IPS-11a (cell line): ENCODE results near the gene TACC3.

ENCODE experiments used
- H3K4me3 ChIP-seq: one replicate; pipeline ENCODE4 v1.5.1; 2013; ENCODE audit warnings: low read depth, low read length, control low read depth

Gene TACC3

DNA sequence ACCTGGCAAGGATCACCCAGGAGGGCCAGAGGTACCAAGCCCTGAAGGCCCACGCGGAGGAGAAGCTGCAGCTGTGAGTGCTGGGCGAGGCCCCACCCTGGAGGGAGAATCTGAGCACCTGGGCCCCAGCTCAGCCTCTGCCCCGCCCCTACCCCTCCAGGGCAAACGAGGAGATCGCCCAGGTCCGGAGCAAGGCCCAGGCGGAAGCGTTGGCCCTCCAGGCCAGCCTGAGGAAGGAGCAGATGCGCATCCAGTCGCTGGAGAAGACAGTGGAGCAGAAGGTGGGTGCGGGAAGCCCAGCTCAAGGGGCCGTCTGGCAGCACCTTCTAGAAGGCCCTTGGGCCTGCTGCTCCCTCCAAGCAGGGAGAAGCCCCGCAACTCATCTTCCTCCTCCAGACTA lies 23.2 kb downstream of the TACC3 start:
- H3K4me3 ChIP-seq = no peak overlapping the region

- no peak overlapping the region for H3K4me3 ChIP-seq
Observed at GRCh38 chr4:1745165-1745564, 23.8 kb downstream of the TACC3 start.

- no peak overlapping the region for H3K4me3 ChIP-seq
Observed at GRCh38 chr4:1745697-1746096, 24.4 kb downstream of the TACC3 start.

DNA sequence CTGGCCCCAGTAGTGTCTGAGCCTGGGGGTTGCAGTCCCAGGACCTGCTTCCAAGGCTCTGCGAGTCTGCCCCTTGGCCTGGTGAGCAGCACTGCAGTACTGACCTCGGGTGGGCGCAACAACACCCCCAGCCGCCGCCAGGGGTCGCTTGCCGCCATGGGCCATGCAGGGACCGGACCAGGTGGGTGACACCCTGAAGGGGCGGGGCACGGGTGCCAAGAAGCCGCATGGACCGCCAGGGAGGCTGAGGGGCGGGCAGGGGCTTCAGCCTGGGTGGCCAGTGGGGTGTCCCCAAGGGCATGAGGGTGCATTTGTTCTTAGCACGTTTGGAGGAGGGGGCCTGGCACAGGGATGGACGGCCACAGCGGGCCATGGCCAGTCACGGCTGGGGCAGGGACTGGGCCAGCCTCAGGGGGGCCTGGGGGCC lies 25.0 kb downstream of the TACC3 start:
- H3K4me3 ChIP-seq = no peak overlapping the region

DNA sequence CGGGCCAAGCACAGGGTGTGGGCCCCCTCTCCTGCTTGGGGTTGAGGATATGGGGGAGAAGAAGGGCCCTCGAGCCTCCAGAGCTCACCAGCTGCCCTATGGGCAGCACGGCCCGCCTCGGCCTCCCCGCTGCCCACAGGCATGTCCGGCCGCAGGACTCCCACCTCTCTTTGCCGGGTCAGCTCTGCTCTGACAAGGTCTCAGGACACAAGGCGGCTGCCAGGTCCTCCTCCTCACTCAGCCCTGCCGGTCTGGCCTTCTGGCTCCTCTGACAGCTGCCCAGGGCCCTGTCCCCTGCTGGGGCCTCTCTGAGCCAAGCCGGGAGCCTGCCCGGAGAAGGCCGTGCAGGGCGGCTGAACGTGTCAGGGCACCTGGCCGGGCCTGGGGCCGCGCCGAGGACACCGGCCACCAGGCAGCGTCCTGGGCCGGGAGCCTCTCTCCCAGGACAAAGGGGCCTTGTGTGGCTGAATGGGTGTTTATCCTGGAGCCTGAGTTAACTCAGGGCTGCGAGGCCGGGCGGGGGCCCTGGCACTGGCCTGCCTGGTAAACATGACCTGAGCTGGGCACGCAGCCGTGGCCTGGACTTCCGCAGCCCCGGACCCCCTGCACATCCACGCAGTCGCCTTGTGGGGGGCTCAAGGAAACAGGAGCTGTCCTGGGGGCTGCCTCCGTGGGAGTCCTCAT lies 25.7 kb downstream of the TACC3 start:
- no peak overlapping the region for H3K4me3 ChIP-seq

DNA sequence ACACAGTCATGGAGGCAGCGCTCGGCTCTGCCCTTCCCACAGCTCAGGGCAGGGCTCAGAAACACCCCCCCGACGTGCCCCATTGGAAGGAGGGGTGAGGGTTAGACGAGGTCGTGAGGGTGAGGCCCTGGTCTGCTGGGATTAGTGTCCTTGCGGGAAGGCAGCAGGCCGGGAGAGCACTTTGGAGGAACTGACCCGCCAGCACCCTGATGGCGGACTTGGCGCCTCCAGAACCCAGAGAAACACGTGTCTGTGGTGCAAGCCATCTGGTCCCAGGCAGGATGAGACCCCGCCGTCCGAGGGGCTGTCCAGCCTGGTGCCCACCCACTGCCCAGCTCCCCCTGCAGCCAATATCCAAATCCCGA lies 26.3 kb downstream of the TACC3 start:
- H3K4me3 ChIP-seq = no peak overlapping the region

DNA sequence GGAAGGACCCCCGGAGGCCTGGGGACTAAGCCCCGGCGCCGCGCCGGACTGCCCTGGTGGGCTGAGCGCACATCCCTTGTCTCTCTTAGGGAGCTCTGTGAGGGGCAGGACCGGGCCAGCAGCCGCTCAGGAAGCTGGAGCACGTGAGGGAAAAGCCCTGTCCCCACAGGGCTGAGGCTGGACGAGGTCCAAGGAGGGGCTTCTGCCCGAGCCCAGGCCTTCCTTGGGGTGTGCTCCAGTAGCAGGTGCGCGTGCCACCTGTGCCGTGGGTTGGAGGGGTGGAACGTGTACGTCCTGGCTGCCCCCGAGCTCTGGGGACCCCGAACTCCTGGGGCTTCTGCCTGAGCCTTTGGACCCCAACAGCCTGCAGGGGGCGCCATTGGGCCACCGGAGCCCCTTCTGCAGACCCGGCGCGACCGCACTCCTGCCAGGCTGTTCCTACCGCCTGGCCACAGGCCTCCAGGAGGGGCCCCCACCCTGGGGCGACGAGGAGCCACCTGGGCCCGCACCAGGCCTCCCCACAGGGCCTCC lies 27.2 kb downstream of the TACC3 start:
- H3K4me3 ChIP-seq = no peak overlapping the region

GRCh38 chr4:1749370-1749769 lies 28.0 kb downstream of the TACC3 start:
- H3K4me3 ChIP-seq = no peak overlapping the region

DNA sequence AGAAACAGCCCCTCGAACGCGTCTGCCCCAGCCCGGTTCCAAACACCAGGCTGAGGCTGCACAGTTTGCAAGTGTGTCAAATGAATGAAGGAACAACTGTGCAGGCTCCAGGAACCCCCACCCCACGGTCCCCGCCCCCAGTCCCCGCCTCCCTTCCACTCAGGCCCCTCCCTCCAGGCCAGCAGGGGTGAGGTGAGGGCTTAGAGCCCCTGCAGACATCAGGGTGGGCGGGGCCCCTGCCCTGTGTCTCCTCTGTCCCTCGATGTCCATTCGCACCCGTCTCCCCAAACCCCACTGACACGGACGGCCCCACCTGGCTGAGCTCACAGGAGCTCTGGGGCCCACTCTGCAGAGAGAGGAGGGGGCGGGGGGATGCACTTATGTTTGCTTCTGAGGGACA lies 28.5 kb downstream of the TACC3 start:
- H3K4me3 ChIP-seq = no peak overlapping the region

DNA sequence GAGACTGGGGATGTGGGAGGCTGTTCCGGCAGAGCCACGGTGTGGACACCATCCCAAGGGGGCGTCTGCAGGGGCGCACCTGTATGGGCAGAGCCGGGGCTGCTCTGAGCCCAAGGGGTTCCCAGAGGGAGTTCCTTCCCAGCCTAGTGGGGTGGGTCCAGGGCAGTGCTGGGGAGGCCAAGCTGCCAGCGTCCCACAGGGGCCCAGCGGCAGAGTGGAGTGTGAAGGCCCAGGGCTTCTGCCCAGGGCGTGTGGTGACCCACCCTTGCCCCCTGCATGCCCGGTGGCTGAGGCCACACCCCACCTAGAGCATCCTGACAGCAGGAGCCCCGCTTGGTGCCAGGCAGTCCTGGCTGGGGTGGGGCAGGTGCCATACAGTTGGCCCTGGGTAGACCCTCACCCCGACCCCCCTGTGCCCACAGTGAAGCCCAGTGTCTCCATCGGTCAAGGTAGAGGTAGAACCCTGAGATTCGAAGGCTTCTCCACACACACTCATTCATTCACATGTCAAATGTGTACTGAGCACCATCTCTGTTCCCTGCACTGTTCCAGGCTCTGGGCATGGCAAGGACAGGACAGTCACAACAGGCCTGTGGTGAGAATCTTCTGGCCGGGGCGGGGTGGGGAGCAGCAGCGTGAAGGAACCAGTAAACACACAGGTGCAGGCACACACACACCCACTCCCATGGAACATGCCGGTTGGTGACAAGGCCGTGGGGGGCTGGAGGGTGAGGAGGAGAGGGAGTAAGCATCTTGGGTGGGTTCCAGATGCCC lies 29.2 kb downstream of the TACC3 start:
- H3K4me3 ChIP-seq = no peak overlapping the region

DNA sequence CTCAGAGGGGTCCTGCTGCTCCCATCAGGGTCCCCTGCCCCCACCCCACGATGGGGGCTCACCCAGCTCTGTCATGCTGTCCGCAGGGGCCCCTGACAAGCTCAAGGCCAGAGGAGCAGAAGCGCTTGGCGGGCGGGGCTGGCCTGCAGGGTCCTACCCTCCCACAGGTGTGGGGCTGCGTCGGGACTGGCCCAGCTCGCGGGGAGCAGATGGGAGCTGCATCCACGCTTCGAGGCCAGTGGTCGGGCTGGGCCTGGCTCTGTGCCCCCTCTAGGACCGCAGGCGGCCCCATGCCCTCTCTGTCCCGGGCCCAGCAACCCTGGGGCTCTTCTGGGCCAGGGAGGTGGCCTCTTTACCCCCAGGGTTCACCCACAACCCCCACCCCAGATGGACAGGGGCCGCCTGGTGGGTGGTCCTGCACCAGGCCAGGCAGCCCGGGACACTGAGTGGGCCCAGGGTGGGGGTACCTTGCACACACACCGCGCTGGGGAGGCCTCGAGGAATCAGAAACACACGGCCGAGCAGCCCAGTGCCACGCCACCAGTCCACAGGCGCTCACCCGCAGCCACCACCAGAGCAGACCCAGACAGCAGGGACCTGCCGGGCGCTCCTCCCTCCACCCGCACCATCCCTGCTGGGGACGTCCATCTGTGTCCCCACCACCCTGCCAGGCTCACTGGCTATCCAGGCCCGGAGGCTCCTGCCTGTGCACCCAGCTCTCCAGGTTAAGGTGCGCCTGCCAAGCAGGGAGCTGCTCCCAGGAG lies 30.0 kb downstream of the TACC3 start:
- no peak overlapping the region for H3K4me3 ChIP-seq

GRCh38 chr4:1751919-1752283 lies 30.6 kb downstream of the TACC3 start:
- no peak overlapping the region for H3K4me3 ChIP-seq

- no peak overlapping the region for H3K4me3 ChIP-seq
Observed at GRCh38 chr4:1752284-1753041, 31.1 kb downstream of the TACC3 start.

- H3K4me3 ChIP-seq = no peak overlapping the region
Observed at GRCh38 chr4:1753294-1753696, 32.0 kb downstream of the TACC3 start.

GRCh38 chr4:1753697-1754311 lies 32.5 kb downstream of the TACC3 start:
- H3K4me3 ChIP-seq = no peak overlapping the region

DNA sequence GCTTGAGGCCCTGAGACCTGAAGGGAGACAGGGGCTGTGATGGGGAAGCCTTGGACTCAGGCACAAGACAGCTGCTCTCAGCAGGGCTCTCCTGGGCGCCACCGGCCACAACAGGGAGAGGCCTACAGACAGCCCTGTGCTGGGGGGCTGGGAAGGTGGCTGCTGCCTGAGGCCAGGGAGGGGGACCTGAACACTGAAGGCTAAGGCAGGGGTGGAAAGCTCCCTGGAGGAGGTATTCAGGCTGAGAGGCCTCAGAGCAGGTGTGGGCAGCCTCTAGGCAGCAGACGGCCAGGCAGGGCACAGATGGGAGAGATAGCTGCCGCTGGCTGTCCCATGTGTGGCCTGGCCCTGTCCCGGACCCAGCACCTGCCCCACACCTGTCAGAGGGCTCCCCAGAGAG lies 33.0 kb downstream of the TACC3 start:
- H3K4me3 ChIP-seq = no peak overlapping the region

GRCh38 chr4:1755297-1755696 lies 34.0 kb downstream of the TACC3 start:
- H3K4me3 ChIP-seq = no peak overlapping the region

DNA sequence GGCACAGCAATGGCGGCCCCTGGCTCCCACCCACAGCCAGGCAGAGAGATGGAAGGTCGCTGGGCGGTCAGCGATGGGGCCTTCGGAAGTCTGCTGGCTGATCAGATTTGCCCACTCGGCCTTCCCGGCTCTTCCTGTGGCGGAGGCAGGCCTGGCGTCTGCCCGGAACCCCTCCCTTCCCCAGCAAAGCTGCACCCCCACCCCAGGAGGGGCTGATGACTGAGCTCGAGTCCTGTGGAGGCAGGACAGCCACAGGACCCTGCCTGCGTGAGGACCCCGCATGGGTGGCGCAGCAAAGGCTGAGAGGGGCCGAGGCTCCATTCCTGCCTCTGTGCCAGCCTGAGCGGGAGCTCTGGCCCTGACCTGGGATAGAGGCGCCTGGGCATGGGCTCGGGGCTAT lies 34.8 kb downstream of the TACC3 start:
- H3K4me3 ChIP-seq = no peak overlapping the region

DNA sequence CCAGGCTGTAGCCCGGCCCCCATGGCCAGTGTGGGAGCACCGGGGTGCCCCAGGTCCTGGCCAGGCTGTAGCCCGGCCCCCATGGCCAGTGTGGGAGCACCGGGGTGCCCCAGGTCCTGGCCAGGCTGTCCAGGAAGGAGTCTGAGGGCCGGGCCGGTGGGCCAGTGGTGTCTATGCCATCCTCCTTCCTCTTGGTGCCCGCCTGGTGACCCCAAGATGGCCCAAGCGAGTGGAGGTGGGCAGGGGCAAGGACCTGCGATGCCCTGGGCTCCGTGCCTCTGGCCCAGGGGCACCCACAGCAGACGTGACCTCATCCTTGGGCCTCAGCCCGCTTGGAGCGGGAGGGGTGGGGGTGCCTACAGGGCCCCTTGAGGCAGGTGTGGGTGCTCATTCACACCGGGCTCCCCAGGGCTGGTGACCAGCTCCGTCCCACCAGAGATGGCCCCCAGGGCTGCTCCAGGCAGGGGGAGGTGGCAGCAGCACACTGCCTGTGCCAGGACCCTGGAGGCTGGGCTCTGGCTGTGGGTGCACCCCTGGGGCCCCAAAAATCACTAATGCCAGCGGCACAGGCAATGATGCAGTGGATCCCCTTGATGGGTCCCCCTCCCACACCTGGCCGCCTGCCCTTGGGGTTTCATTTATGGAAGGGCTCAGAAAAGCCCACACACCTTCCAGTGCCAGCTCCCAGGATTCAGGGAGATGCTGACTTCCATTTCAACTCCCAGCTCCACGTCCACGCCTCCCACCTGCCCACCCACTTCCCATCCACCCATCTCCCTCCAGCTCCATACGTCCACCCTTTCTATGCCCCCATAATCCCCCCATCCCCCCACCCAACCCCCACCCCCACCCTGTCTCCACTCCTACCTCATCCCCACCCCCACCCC lies 35.8 kb downstream of the TACC3 start:
- no peak overlapping the region for H3K4me3 ChIP-seq

DNA sequence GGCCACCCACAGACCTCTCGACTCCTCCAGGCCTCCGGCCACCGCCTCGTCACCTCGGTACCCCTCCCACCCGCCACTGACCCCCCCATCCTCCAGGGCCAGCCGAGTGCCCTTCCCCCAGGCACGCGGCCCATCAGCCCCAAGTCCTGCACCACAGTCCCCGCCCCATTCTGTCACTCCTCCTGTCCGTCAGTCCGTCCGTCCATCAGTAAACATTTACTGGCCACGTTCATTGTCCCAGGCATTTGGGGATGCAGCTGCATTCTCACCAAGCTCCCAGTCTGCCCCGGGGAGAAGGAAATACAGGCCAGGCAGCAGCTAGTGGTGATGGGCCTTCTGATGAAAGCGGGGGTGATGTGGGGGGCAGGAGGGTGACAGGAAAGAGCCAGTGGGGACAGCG lies 36.5 kb downstream of the TACC3 start:
- H3K4me3 ChIP-seq = no peak overlapping the region
